Small intestine (tissue), 7 donors: ENCODE results near the gene RALB. TPM values are rescaled to one million over a fixed set of nuclear protein-coding genes. Genes with fewer than 3 reads are reported as not detected.

Experiments used
- DNase-seq, 2 donors: peaks; one replicate each; pipeline versions ENCODE4 v3.0.0 to v3.0.0-alpha.2; 2013
- FAIRE-seq: peaks from 2 replicates; lab custom pipeline; 2012; peaks lifted over from hg19 to GRCh38; lab: Jason Lieb, UNC
- H3K27ac ChIP-seq, 3 donors: one replicate each; pipeline ENCODE4 v1.5.1; 2013; ENCODE audit warnings: low read length in 2 of 3, mild to moderate bottlenecking in 2 of 3, control low read depth in 1 of 3, inconsistent platforms in 1 of 3, low read depth in 1 of 3, moderate library complexity in 1 of 3
- H3K27me3 ChIP-seq, 3 donors: one replicate each; pipeline ENCODE4 v1.6.1; 2013; ENCODE audit warnings: low read length in 3 of 3, inconsistent platforms in 1 of 3; ENCODE audit not compliant: control insufficient read depth in 3 of 3, insufficient read depth in 3 of 3
- H3K36me3 ChIP-seq, 3 donors: one replicate each; pipeline ENCODE4 v1.6.1; 2013; ENCODE audit warnings: low read length in 3 of 3, inconsistent platforms in 1 of 3, low read depth in 1 of 3, mild to moderate bottlenecking in 1 of 3, moderate library complexity in 1 of 3; ENCODE audit not compliant: control insufficient read depth in 3 of 3, insufficient read depth in 2 of 3
- H3K4me1 ChIP-seq, 3 donors: one replicate each; pipeline ENCODE4 v1.6.1; 2013; ENCODE audit warnings: low read length in 2 of 3, inconsistent platforms in 1 of 3, low read depth in 1 of 3, mild to moderate bottlenecking in 1 of 3, moderate library complexity in 1 of 3; ENCODE audit not compliant: control insufficient read depth in 3 of 3, insufficient read depth in 2 of 3
- H3K4me3 ChIP-seq, 3 donors: one replicate each; pipeline ENCODE4 v1.5.1; 2013; ENCODE audit warnings: low read length in 3 of 3, control low read depth in 1 of 3, inconsistent platforms in 1 of 3, low read depth in 1 of 3, mild to moderate bottlenecking in 1 of 3, moderate library complexity in 1 of 3
- H3K9me3 ChIP-seq, 2 donors: one replicate each; pipeline ENCODE4 v1.6.1; 2013; ENCODE audit warnings: low read depth in 1 of 2, low read length in 1 of 2; ENCODE audit not compliant: control insufficient read depth in 2 of 2, insufficient read depth in 1 of 2
- WGBS, 3 donors: extraction: QIAGEN DNeasy Blood & Tissue Kit; methylation state at CpG; one replicate each; pipeline ENCODE4 v1.1.7; 2013; 5-methylcytosine and 5-hydroxymethylcytosine counted together
- polyA plus RNA-seq, 4 donors: library from polyadenylated mRNA; stranded (reverse) in 3 of 4; unstranded in 1 of 4; fragments of 200-250 nt in 3 of 4; fragments of 120-200 nt in 1 of 4; gene quantifications; one replicate each; pipeline versions ENCODE4 v1.2.1 to v1.2.3, GENCODE V29; 2013
- donor health status: healthy with polysubstance abuse.
- donor health status: control.
- donor health status: control.
- donor health status: Bipolar disorder and iron deficiency.
- donor health status: healthy.

Gene RALB
- polyA plus RNA-seq, 4 donors: 61.8 to 141 (median 75.3) TPM

DNA sequence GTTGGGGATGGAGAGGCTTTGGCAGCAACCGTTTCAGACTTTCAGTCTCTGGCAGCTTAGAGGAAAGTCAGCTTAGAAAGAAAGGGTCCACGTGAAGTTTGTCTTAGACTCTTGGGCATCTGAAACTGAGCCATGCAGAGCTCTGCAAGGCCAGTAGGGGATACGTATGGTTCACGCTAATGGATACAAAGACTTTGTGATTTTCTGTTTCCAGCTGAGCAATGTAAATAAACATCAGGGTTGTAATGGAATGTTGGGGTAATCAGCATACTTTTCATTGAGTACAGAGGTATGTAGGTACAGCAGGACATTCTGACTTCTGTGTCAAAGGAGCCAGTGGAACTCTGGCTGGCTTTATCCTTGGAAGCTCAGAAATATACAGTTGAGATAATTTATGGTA is 31.0 kb downstream of the RALB start:
- peaks cover 0 to 15% (median 5%) of the 10 kb centered on the region in 3 donors for H3K4me1 ChIP-seq

DNA sequence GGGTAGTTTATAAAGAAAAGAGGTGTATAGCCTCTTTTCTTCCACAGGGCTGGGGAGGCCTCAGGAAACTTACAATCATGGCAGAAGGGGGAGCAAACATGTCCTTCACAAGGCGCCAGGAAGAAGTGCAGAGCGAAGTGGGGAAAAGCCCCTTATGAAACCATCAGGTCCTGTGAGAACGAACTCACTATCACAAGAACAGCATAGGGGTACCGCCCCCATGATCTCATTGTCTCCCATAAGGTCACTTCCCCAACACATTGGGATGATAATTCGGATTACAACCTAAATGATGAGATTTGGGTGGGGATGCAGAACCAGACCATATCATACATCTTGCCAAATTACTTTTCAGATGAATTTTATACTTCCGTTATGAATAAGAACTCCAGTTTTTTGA is 32.4 kb downstream of the RALB start:
- H3K4me3 ChIP-seq: no peak overlapping the region
- H3K9me3 ChIP-seq: no peaks in the 10 kb centered on the region
- 92 to 95% (median 95%) methylated on average over 6 of the region's 6 CpGs for WGBS, 3 donors
- H3K36me3 ChIP-seq: peaks cover 0 to 21% (median under 1%) of the 10 kb centered on the region in 3 donors
- no peak overlapping the region for H3K27ac ChIP-seq
- FAIRE-seq (no peak), DNase-seq (no peak)
- H3K4me1 ChIP-seq: peaks cover 0 to 15% (median 5%) of the 10 kb centered on the region in 3 donors
- no peaks in the 10 kb centered on the region for H3K27me3 ChIP-seq

More for the DNA sequence above, 31.0 kb downstream of the RALB start:
- H3K27me3 ChIP-seq: no peaks in the 10 kb centered on the region
- WGBS, 3 donors: 65 to 88% (median 77%) methylated on average over 4 of the region's 4 CpGs
- peaks cover 0 to 4% of the 10 kb centered on the region in 2 donors for H3K9me3 ChIP-seq
- no peak overlapping the region for H3K4me3 ChIP-seq
- FAIRE-seq: no peak
- no peak for DNase-seq
- peaks cover 1 to 26% (median 11%) of the 10 kb centered on the region in 3 donors for H3K36me3 ChIP-seq
- no peak overlapping the region for H3K27ac ChIP-seq

GRCh38 chr2:120287183-120288015 is 34.7 kb downstream of the RALB start:
- FAIRE-seq (no peak), DNase-seq (peak; percentile 38 to 46)
- peaks cover 0 to 15% (median 5%) of the 10 kb centered on the region in 3 donors for H3K4me1 ChIP-seq
- H3K9me3 ChIP-seq: no peaks in the 10 kb centered on the region
- peaks cover 2 to 26% (median 3%) of the 10 kb centered on the region in 3 donors for H3K36me3 ChIP-seq
- no peaks in the 10 kb centered on the region for H3K27me3 ChIP-seq
- H3K4me3 ChIP-seq: no peak overlapping the region
- H3K27ac ChIP-seq: peak overlapping the region in 1 of 3 donors; percentile 52
- 28 to 45% (median 29%) methylated on average over 8 of the region's 8 CpGs for WGBS, 3 donors

DNA sequence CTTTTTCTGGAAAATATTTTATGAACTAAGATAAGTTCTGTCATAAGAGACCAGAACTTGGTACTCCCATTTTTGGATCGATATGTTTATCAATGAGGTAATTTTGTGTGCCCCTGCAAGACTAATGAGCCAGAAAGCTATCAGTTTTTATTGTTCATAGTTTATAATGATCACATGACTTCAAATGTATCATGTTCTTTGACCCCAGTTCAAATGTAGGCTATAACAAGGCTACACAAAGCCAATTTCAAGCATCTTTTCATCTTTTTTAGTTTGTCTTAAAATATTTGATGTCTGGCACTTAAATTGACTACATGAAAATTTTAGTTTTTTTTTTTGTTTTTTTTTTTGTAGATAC is 35.3 kb downstream of the RALB start:
- H3K27ac ChIP-seq: peak overlapping the region in 1 of 3 donors; percentile 52
- FAIRE-seq: no peak

GRCh38 chr2:120289221-120289906 is 36.7 kb downstream of the RALB start:
- FAIRE-seq (no peak), DNase-seq (no peak)
- no peak overlapping the region for H3K4me3 ChIP-seq
- H3K9me3 ChIP-seq: no peaks in the 10 kb centered on the region
- H3K36me3 ChIP-seq: peaks cover 2 to 30% (median 5%) of the 10 kb centered on the region in 3 donors
- H3K4me1 ChIP-seq: peaks cover 0 to 15% (median 5%) of the 10 kb centered on the region in 3 donors
- 95 to 97% (median 96%) methylated on average over 14 of the region's 14 CpGs for WGBS, 3 donors
- no peaks in the 10 kb centered on the region for H3K27me3 ChIP-seq
- H3K27ac ChIP-seq: no peak overlapping the region

More for the DNA sequence above, 35.3 kb downstream of the RALB start:
- no peaks in the 10 kb centered on the region for H3K27me3 ChIP-seq
- no peaks in the 10 kb centered on the region for H3K9me3 ChIP-seq
- peaks cover 0 to 15% (median 5%) of the 10 kb centered on the region in 3 donors for H3K4me1 ChIP-seq
- peak; percentile 39 to 58 for DNase-seq
- H3K36me3 ChIP-seq: peaks cover 2 to 29% (median 3%) of the 10 kb centered on the region in 3 donors
- H3K4me3 ChIP-seq: no peak overlapping the region
- 19 to 68% (median 47%) methylated on average over 1 of the region's 1 CpG for WGBS, 3 donors

- H3K27me3 ChIP-seq: no peaks in the 10 kb centered on the region
- no peak overlapping the region for H3K4me3 ChIP-seq
- peaks cover 0 to 15% (median 5%) of the 10 kb centered on the region in 3 donors for H3K4me1 ChIP-seq
- FAIRE-seq (no peak), DNase-seq (no peak)
- H3K27ac ChIP-seq: no peak overlapping the region
- H3K36me3 ChIP-seq: peaks cover 2 to 33% (median 5%) of the 10 kb centered on the region in 3 donors
- H3K9me3 ChIP-seq: no peaks in the 10 kb centered on the region
- 84 to 98% (median 88%) methylated on average over 2 of the region's 2 CpGs for WGBS, 3 donors
These were observed 38.1 kb downstream of the RALB start for GRCh38 chr2:120290737-120291136.

GRCh38 chr2:120291401-120292311 is 39.0 kb downstream of the RALB start:
- Histone ChIP-seq H3K36me3 (peaks cover 4 to 32% (median 5%) of the 10 kb centered on the region in 3 donors), H3K27me3 (no peaks in the 10 kb centered on the region), H3K27ac (no peak overlapping the region), H3K4me3 (no peak overlapping the region), H3K4me1 (peaks cover 0 to 15% (median 5%) of the 10 kb centered on the region in 3 donors), H3K9me3 (no peaks in the 10 kb centered on the region)
- FAIRE-seq (no peak), DNase-seq (no peak)
- 79 to 86% (median 85%) methylated on average over 4 of the region's 4 CpGs for WGBS, 3 donors
